ENCODE results near the gene MASTL.

MASTL gene

DNA sequence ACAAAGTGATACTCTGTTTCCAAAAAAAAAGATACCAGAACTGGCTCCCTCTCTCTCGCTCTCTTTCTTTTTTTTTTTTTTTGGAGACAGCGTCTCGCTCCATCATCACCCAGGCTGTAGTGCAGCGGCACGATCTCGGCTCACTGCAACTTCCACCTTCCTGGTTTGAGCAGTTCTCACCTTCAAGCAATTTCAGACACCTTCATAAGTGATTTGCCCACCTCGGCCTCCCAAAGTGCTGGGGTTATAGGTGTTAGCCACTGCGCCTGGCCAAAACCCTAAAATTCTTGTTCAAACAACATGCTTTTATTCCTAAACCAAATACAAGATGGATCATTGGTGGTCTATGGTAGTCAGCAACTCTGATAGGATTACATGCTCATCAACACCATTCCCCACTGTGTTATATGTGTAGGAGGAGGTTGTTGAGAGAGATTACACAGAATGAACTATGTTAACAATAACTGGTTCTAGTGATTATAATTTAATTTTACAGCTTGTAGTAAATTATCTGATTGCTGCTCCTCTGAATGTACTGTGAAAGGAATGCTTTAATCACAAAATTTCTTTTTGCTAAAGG lies 69.9 kb downstream of the MASTL start:
- H3K36me3 ChIP-seq, result peaks cover 47% of the 10 kb centered on the region
- no peaks in the 10 kb centered on the region for H3K4me1 ChIP-seq (ENCODE audit: control insufficient read depth in 1 of 2, insufficient read depth in 1 of 2, low read depth in 1 of 2, low read length in 1 of 2)
- no peak overlapping the region for H3K4me3 ChIP-seq (ENCODE audit: low read depth in 1 of 2, low read length in 1 of 2)
- TF ChIP-seq, protein P1, sequence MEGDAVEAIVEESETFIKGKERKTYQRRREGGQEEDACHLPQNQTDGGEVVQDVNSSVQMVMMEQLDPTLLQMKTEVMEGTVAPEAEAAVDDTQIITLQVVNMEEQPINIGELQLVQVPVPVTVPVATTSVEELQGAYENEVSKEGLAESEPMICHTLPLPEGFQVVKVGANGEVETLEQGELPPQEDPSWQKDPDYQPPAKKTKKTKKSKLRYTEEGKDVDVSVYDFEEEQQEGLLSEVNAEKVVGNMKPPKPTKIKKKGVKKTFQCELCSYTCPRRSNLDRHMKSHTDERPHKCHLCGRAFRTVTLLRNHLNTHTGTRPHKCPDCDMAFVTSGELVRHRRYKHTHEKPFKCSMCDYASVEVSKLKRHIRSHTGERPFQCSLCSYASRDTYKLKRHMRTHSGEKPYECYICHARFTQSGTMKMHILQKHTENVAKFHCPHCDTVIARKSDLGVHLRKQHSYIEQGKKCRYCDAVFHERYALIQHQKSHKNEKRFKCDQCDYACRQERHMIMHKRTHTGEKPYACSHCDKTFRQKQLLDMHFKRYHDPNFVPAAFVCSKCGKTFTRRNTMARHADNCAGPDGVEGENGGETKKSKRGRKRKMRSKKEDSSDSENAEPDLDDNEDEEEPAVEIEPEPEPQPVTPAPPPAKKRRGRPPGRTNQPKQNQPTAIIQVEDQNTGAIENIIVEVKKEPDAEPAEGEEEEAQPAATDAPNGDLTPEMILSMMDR (IDR thresholded peaks at IDR 0.05), result no peak
- no peaks in the 10 kb centered on the region for H3K9me3 ChIP-seq
- H3K27ac ChIP-seq, result no peak overlapping the region
- H3K27me3 ChIP-seq, result no peaks in the 10 kb centered on the region

DNA sequence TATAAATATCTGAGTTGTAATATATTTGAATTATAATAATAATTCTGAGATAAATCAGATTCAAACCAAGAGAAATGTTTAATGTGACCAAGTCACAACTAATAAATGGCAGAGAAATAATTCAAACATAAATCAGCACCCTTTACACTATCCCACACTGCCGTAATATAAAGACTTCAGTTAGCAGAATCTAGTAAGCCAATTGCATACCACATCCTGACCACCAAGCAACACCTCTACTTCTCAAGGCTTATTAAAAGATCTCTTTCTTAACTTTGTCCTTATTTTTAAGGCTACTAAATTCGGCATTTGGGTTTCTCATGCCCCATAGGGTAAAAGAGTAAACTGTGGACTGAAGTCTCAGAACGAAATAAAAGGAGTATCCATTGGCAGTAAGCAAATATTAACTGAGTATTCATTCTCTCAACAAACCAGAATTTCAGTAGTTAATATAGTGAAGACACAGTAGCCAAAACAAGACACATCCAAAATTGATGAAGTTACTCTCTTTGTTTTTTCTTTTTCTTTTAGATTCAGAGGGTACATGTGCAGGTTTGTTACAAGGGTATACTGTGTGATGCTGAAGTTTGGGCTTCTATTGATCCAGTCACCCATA lies 70.6 kb downstream of the MASTL start:
- Histone ChIP-seq H3K4me1 (ENCODE audit: control insufficient read depth in 1 of 2, insufficient read depth in 1 of 2, low read depth in 1 of 2, low read length in 1 of 2) (no peaks in the 10 kb centered on the region), H3K36me3 (peaks cover 47% of the 10 kb centered on the region), H3K27ac (no peak overlapping the region), H3K27me3 (no peaks in the 10 kb centered on the region), H3K4me3 (ENCODE audit: low read depth in 1 of 2, low read length in 1 of 2) (no peak overlapping the region), H3K9me3 (no peaks in the 10 kb centered on the region)
- TF ChIP-seq, protein P1 (IDR thresholded peaks at IDR 0.05), result no peak

DNA sequence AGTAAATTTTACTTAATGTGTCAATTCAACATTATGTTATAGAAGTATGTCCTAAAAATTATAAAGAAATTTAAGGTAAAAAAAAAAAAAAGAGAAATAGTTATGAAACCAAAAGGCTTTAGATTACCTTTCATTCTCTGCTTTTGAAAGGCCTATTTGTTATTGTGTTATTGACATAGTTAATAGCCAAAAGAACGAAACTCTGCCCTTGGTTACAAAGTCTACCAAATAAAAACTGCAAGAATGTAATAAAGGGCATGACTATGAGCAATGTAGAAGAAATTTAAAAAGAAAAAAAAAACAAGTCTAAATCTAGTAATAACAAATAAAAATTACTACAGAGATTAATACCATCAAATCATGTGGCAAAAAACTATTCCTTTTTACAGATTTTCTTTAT lies 74.9 kb downstream of the MASTL start:
- Histone ChIP-seq H3K36me3 (peaks cover 47% of the 10 kb centered on the region), H3K9me3 (no peaks in the 10 kb centered on the region), H3K27me3 (no peaks in the 10 kb centered on the region), H3K4me1 (ENCODE audit: control insufficient read depth in 1 of 2, insufficient read depth in 1 of 2, low read depth in 1 of 2, low read length in 1 of 2) (no peaks in the 10 kb centered on the region), H3K4me3 (ENCODE audit: low read depth in 1 of 2, low read length in 1 of 2) (no peak overlapping the region), H3K27ac (no peak overlapping the region)
- TF ChIP-seq, protein P1 (IDR thresholded peaks at IDR 0.05), result no peak

DNA sequence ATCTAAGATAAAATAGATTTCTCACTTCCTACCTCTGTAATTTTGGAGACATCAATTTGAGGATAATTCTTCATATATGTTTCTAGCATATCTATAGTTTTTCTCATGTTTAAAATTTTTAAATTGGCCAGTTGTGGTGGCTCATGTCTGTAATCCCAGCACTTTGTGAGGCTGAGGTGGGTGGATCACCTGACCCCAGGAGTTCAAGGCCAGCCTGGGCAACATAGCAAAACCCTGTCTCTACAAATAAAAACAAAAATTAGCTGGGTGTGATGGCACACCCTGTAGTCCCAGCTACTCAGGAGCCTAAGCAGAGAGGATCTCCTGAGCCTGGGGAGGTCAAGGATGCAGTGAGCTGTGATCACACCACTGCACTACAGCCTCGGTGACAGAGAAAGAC lies 80.6 kb downstream of the MASTL start:
- TF ChIP-seq, protein P1 (IDR thresholded peaks at IDR 0.05), result no peak
- no peaks in the 10 kb centered on the region for H3K27me3 ChIP-seq

More for the DNA sequence above, 80.6 kb downstream of the MASTL start:
- Histone ChIP-seq H3K36me3 (peaks cover 21% of the 10 kb centered on the region), H3K9me3 (no peaks in the 10 kb centered on the region), H3K27ac (no peak overlapping the region), H3K4me1 (ENCODE audit: control insufficient read depth in 1 of 2, insufficient read depth in 1 of 2, low read depth in 1 of 2, low read length in 1 of 2) (peaks cover 16 to 17% of the 10 kb centered on the region in 2 experiments), H3K4me3 (ENCODE audit: low read depth in 1 of 2, low read length in 1 of 2) (no peak overlapping the region)
